HEK293 (cell line): ENCODE results near the gene CTSD.

Experiments used
- CTCF ChIA-PET: fragments of 350-600 bp; formaldehyde crosslinking; extraction: SDS; loops from one replicate; lab custom pipeline; 2021; ENCODE audit warnings: antibody characterized with exemption; lab: Yijun Ruan, JAX
- POLR2A ChIA-PET: fragments of 300-600 bp; formaldehyde crosslinking; extraction: SDS; loops from one replicate; lab custom pipeline; 2020; ENCODE audit warnings: antibody characterized with exemption, inconsistent platforms; lab: Yijun Ruan, JAX
- H3K27ac ChIP-seq: fragments of 200-500 bp; sonication (Bioruptor generic); 2 replicates; pipeline ENCODE4 v1.5.1; 2014; ENCODE audit warnings: low read depth, low read length, control low read depth, inconsistent platforms; ENCODE audit errors: extremely low read depth
- H3K36me3 ChIP-seq, 2 experiments: fragments of 200-500 bp in 1 of 2; sonication (Bioruptor generic) in 1 of 2; 1 replicate in 1 of 2; 2 replicates in 1 of 2; pipeline ENCODE4 v1.5.1; 2014 to 2017; ENCODE audit warnings: inconsistent platforms in 2 of 2, low read length in 2 of 2; ENCODE audit not compliant: control insufficient read depth in 2 of 2, insufficient read depth in 1 of 2
- H3K4me1 ChIP-seq: fragments of 200-500 bp; sonication (Bioruptor generic); 2 replicates; pipeline ENCODE4 v1.5.1; 2014; ENCODE audit warnings: mild to moderate bottlenecking, low read length, inconsistent platforms; ENCODE audit not compliant: control insufficient read depth, insufficient read depth
- H3K4me3 ChIP-seq: 2 replicates; pipeline ENCODE4 v1.5.1; 2011; ENCODE audit warnings: low read depth, mild to moderate bottlenecking, control low read depth, low read length, moderate library complexity
- H3K9me3 ChIP-seq: fragments of 200-500 bp; sonication (Bioruptor generic); 2 replicates; pipeline ENCODE4 v1.5.1; 2014; ENCODE audit warnings: low read depth, low read length, inconsistent platforms; ENCODE audit not compliant: control insufficient read depth, insufficient read depth
- EGR2 ChIP-seq: fragments of 450-650 bp; formaldehyde crosslinking; IDR thresholded peaks from 2 replicates; pipeline ENCODE4 v1.5.1; 2016; ENCODE audit warnings: low read depth, missing biosample characterization, missing genetic modification characterization
- FEZF1 ChIP-seq: fragments of 450-650 bp; formaldehyde crosslinking; IDR thresholded peaks from 2 replicates; pipeline ENCODE4 v1.5.1; 2016; ENCODE audit warnings: missing biosample characterization, missing genetic modification characterization
- GLIS1 ChIP-seq: fragments of 450-650 bp; formaldehyde crosslinking; IDR thresholded peaks from 2 replicates; pipeline ENCODE4 v1.5.1; 2016; ENCODE audit warnings: missing biosample characterization, missing genetic modification characterization
- KLF1 ChIP-seq: fragments of 450-650 bp; formaldehyde crosslinking; IDR thresholded peaks from 2 replicates; pipeline ENCODE4 v1.5.1; 2016; ENCODE audit warnings: missing biosample characterization, missing genetic modification characterization
- KLF9 ChIP-seq: fragments of 450-650 bp; formaldehyde crosslinking; IDR thresholded peaks from 2 replicates; pipeline ENCODE4 v1.5.1; 2016; ENCODE audit warnings: missing biosample characterization, missing genetic modification characterization, low read depth
- MZF1 ChIP-seq: fragments of 450-650 bp; formaldehyde crosslinking; IDR thresholded peaks from 2 replicates; pipeline ENCODE4 v1.5.1; 2017; ENCODE audit warnings: missing biosample characterization, missing genetic modification characterization, borderline replicate concordance
- PBX3 ChIP-seq: sonication (generic); formaldehyde crosslinking; IDR thresholded peaks from 2 replicates; pipeline ENCODE4 v1.8.1; 2022; ENCODE audit warnings: mild to moderate bottlenecking, moderate library complexity, missing genetic modification reagents
- SALL2 ChIP-seq: fragments of 450-650 bp; formaldehyde crosslinking; IDR thresholded peaks from 2 replicates; pipeline ENCODE4 v1.5.0; 2017; ENCODE audit warnings: missing biosample characterization, mild to moderate bottlenecking, missing genetic modification characterization, borderline replicate concordance
- ZBTB17 ChIP-seq: fragments of 450-650 bp; formaldehyde crosslinking; IDR thresholded peaks from 2 replicates; pipeline ENCODE4 v1.5.1; 2016; ENCODE audit warnings: missing biosample characterization, missing genetic modification characterization
- ZBTB48 ChIP-seq: fragments of 450-650 bp; formaldehyde crosslinking; IDR thresholded peaks from 2 replicates; pipeline ENCODE4 v1.5.1; 2016; ENCODE audit warnings: missing biosample characterization, missing genetic modification characterization
- ZFHX2 ChIP-seq: fragments of 450-650 bp; formaldehyde crosslinking; conservative IDR thresholded peaks from 2 replicates; pipeline ENCODE4 v1.5.1; 2016; ENCODE audit warnings: missing biosample characterization, missing genetic modification characterization
- ZIC2 ChIP-seq: fragments of 450-650 bp; formaldehyde crosslinking; IDR thresholded peaks from 2 replicates; pipeline ENCODE4 v1.5.1; 2016; ENCODE audit warnings: missing biosample characterization, missing genetic modification characterization
- ZNF211 ChIP-seq: fragments of 450-650 bp; formaldehyde crosslinking; IDR thresholded peaks from 2 replicates; pipeline ENCODE4 v1.5.1; 2016; ENCODE audit warnings: low read depth, missing biosample characterization, missing genetic modification characterization
- ZNF214 ChIP-seq: fragments of 450-650 bp; formaldehyde crosslinking; IDR thresholded peaks from 2 replicates; pipeline ENCODE4 v1.5.1; 2017; ENCODE audit warnings: missing biosample characterization, mild to moderate bottlenecking, missing genetic modification characterization, borderline replicate concordance
- ZNF335 ChIP-seq: fragments of 450-650 bp; formaldehyde crosslinking; conservative IDR thresholded peaks from 2 replicates; pipeline ENCODE4 v1.5.1; 2016; ENCODE audit warnings: missing biosample characterization, missing genetic modification characterization
- ZNF404 ChIP-seq: fragments of 450-650 bp; formaldehyde crosslinking; IDR thresholded peaks from 2 replicates; pipeline ENCODE4 v1.5.1; 2017; ENCODE audit warnings: missing biosample characterization, missing genetic modification characterization
- ZNF558 ChIP-seq: fragments of 450-650 bp; formaldehyde crosslinking; IDR thresholded peaks from 2 replicates; pipeline ENCODE4 v1.5.1; 2016; ENCODE audit warnings: missing biosample characterization, missing genetic modification characterization
- ZNF600 ChIP-seq: fragments of 450-650 bp; formaldehyde crosslinking; IDR thresholded peaks from 2 replicates; pipeline ENCODE4 v1.5.1; 2016; ENCODE audit warnings: missing biosample characterization, missing genetic modification characterization
- ZNF645 ChIP-seq: fragments of 450-650 bp; formaldehyde crosslinking; IDR thresholded peaks from 2 replicates; pipeline ENCODE4; 2016; ENCODE audit warnings: missing biosample characterization, missing genetic modification characterization
- ZNF692 ChIP-seq: fragments of 450-650 bp; formaldehyde crosslinking; IDR thresholded peaks from 2 replicates; pipeline ENCODE4 v1.5.1; 2016; ENCODE audit warnings: missing biosample characterization, missing genetic modification characterization
- TF ChIP-seq, protein P1 (sequence below): fragments of 450-650 bp; formaldehyde crosslinking; IDR thresholded peaks from 2 replicates; pipeline ENCODE4 v1.5.1; 2016; ENCODE audit warnings: missing biosample characterization, missing genetic modification characterization
- TF ChIP-seq, protein P2 (sequence below): fragments of 450-650 bp; formaldehyde crosslinking; IDR thresholded peaks from 2 replicates; pipeline ENCODE4 v1.5.1; 2017; ENCODE audit warnings: missing biosample characterization, missing genetic modification characterization
- TF ChIP-seq, protein P3 (sequence below): fragments of 450-650 bp; formaldehyde crosslinking; IDR thresholded peaks from 2 replicates; pipeline ENCODE4 v1.5.1; 2016; ENCODE audit warnings: missing biosample characterization, missing genetic modification characterization

CTSD gene

DNA sequence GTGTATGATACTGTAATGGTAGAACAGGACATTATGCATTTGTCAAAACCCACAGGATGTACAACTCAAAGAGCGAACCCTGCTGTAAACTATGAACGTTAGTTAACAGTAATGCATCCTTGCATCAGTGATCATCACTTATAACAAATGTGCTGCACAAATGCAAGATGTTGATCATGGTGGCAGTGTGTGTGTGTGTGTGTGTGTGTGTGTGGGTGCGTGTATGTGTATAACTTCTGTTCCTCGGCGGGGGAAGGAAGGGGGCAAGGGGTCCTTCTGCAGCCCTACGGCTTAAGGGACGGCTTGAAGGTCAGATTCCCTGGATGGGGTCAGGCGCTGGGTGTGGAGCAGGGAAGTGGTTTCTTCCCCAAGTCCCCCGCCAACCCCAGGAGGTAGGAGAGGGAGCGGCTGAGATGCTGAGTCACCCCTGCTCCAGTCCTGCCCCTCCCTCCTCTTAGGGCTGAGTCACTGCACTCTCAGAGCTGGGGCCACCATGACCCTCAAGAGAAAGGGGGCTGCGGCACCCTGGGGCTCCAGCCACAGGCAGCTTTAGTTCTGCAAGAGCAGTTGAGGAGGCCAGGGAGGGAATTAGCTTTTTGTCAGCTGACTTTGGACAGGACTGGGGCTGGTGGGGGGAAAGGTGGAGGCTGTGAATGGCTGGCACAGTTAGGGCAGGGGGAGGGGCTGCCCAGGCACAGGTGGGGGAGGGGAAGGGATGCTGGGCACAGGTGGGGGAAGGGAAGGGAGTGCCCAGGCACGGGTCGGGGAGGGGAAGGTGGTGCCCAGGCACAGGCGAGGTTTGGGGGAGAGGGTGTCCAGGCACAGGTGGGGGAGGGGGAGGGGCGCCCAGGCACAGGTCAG lies 8.8 kb upstream of the CTSD start (continued):
- TF ChIP-seq ZNF645 (tag by site-specific recombination) (no peak), KLF9 (tag by site-specific recombination) (peak; percentile 21; the same call in 1 of the 2 replicates), EGR2 (tag by site-specific recombination) (peak; percentile 53; the same call in 1 of the 2 replicates), ZNF692 (no peak), KLF1 (tag by site-specific recombination) (peak; percentile 24; the same call in 1 of the 2 replicates), GLIS1 (tag by site-specific recombination) (0 out of 2 replicates have a peak, but pooled peaks have one; percentile 40), ZNF335 (tag by site-specific recombination) (peak; percentile 69), ZIC2 (tag by site-specific recombination) (peak; percentile 71), ZBTB17 (peak; percentile 70), ZNF558 (tag by site-specific recombination) (no peak), ZBTB48 (tag by site-specific recombination) (peak; percentile 76), ZFHX2 (tag by site-specific recombination) (peak; percentile 68), ZNF600 (tag by site-specific recombination) (0 out of 2 replicates have a peak, but pooled peaks have one; percentile 28), FEZF1 (tag by site-specific recombination) (no peak)
- TF ChIP-seq, protein P1, sequence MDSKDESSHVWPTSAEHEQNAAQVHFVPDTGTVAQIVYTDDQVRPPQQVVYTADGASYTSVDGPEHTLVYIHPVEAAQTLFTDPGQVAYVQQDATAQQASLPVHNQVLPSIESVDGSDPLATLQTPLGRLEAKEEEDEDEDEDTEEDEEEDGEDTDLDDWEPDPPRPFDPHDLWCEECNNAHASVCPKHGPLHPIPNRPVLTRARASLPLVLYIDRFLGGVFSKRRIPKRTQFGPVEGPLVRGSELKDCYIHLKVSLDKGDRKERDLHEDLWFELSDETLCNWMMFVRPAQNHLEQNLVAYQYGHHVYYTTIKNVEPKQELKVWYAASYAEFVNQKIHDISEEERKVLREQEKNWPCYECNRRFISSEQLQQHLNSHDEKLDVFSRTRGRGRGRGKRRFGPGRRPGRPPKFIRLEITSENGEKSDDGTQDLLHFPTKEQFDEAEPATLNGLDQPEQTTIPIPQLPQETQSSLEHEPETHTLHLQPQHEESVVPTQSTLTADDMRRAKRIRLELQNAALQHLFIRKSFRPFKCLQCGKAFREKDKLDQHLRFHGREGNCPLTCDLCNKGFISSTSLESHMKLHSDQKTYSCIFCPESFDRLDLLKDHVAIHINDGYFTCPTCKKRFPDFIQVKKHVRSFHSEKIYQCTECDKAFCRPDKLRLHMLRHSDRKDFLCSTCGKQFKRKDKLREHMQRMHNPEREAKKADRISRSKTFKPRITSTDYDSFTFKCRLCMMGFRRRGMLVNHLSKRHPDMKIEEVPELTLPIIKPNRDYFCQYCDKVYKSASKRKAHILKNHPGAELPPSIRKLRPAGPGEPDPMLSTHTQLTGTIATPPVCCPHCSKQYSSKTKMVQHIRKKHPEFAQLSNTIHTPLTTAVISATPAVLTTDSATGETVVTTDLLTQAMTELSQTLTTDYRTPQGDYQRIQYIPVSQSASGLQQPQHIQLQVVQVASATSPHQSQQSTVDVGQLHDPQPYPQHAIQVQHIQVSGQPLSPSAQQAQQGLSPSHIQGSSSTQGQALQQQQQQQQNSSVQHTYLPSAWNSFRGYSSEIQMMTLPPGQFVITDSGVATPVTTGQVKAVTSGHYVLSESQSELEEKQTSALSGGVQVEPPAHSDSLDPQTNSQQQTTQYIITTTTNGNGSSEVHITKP (tag by site-specific recombination) = peak; percentile 54
- TF ChIP-seq, protein P2, sequence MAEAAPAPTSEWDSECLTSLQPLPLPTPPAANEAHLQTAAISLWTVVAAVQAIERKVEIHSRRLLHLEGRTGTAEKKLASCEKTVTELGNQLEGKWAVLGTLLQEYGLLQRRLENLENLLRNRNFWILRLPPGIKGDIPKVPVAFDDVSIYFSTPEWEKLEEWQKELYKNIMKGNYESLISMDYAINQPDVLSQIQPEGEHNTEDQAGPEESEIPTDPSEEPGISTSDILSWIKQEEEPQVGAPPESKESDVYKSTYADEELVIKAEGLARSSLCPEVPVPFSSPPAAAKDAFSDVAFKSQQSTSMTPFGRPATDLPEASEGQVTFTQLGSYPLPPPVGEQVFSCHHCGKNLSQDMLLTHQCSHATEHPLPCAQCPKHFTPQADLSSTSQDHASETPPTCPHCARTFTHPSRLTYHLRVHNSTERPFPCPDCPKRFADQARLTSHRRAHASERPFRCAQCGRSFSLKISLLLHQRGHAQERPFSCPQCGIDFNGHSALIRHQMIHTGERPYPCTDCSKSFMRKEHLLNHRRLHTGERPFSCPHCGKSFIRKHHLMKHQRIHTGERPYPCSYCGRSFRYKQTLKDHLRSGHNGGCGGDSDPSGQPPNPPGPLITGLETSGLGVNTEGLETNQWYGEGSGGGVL = peak; percentile 90

DNA sequence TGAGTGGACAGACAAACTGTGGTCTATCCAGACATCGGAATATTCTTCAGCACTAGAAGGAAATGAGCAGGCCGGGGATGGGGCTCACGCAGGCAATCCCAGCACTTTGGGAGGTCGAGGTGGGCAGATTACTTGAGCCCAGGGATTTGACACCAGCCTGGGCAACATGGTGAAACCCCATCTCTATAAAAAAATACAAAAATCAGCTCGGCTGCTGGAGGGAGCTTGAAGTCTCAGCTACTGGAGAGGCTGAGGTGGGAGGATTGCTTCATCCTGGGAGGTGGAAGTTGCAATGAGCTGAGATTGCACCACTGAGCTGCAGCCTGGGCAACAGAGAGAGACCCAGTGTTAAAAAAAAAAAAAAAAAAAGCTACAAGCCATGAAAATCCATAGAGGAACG lies 8.0 kb upstream of the CTSD start:
- ChIA-PET POLR2A (interaction anchor here (0.7 kb wide), 1 partner anchor 61 kb away, joined by 6 read pairs; no protein-coding TSS in a partner anchor), CTCF (interaction anchor here (1.5 kb wide), 1 partner anchor 77 kb away, joined by 5 read pairs; no protein-coding TSS in a partner anchor)
- Histone ChIP-seq H3K4me3 (no peak overlapping the region), H3K27ac (no peak overlapping the region), H3K4me1 (no peaks in the 10 kb centered on the region), H3K9me3 (no peaks in the 10 kb centered on the region), H3K36me3 (no peaks in the 10 kb centered on the region)
- TF ChIP-seq ZNF558 (tag by site-specific recombination) = no peak
- no peak for TF ChIP-seq SALL2 (tag by site-specific recombination)
- TF ChIP-seq ZNF645 (tag by site-specific recombination) = no peak
- TF ChIP-seq ZNF211 (tag by site-specific recombination) = no peak
- TF ChIP-seq PBX3 (CRISPR knock-in tag) = no peak
- TF ChIP-seq MZF1 = no peak
- no peak for TF ChIP-seq ZNF214 (tag by site-specific recombination)
- TF ChIP-seq ZBTB48 (tag by site-specific recombination) = no peak
- TF ChIP-seq, protein P3, sequence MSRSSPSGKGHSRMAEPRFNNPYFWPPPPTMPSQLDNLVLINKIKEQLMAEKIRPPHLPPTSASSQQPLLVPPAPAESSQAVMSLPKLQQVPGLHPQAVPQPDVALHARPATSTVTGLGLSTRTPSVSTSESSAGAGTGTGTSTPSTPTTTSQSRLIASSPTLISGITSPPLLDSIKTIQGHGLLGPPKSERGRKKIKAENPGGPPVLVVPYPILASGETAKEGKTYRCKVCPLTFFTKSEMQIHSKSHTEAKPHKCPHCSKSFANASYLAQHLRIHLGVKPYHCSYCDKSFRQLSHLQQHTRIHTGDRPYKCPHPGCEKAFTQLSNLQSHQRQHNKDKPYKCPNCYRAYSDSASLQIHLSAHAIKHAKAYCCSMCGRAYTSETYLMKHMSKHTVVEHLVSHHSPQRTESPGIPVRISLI (tag by site-specific recombination) = no peak
- no peak for TF ChIP-seq ZNF404 (tag by site-specific recombination)
